CD4-positive, alpha-beta memory T cell (primary cell): ENCODE results near the gene TMEM40. TPM values are rescaled to one million over a fixed set of nuclear protein-coding genes. Genes with fewer than 3 reads are reported as not detected.

Experiments used
- CTCF ChIA-PET: fragments of 350-600 bp; sonication (Branson Sonifier 250); formaldehyde crosslinking; loops from one replicate; lab custom pipeline; 2021; ENCODE audit warnings: inconsistent platforms; ENCODE audit not compliant: partially characterized antibody; lab: Charles Lee
- POLR2A ChIA-PET: fragments of 350-600 bp; sonication (Branson Sonifier 250); formaldehyde crosslinking; loops from one replicate; lab custom pipeline; 2021; ENCODE audit not compliant: partially characterized antibody; lab: Charles Lee
- DNase-seq, 5 donors: peaks; one replicate each; pipeline versions ENCODE4 v3.0.0 to v3.0.0-alpha.2; 2020 to 2022; ENCODE audit warnings: mixed read lengths in 1 of 5
- H3K27ac ChIP-seq: one replicate; pipeline ENCODE4 v1.7.0; 2013; ENCODE audit warnings: low read depth, low read length
- H3K27me3 ChIP-seq: 2 replicates; pipeline ENCODE4 v1.7.0; 2013; ENCODE audit warnings: mild to moderate bottlenecking, low read length, moderate library complexity; ENCODE audit not compliant: insufficient read depth
- H3K36me3 ChIP-seq: 2 replicates; pipeline ENCODE4 v1.7.0; 2013; ENCODE audit warnings: mild to moderate bottlenecking, low read length, moderate library complexity; ENCODE audit not compliant: insufficient read depth
- H3K4me1 ChIP-seq: 2 replicates; pipeline ENCODE4 v1.7.0; 2013; ENCODE audit warnings: mild to moderate bottlenecking, low read length, moderate library complexity; ENCODE audit not compliant: insufficient read depth
- H3K4me3 ChIP-seq, 2 donors: one replicate each; pipeline ENCODE4 v1.7.0; 2013; ENCODE audit warnings: low read length in 2 of 2, mild to moderate bottlenecking in 1 of 2
- H3K9me3 ChIP-seq, 2 donors: one replicate each; pipeline ENCODE4 v1.7.0; 2013; ENCODE audit warnings: low read length in 2 of 2, control low read depth in 1 of 2; ENCODE audit not compliant: control insufficient read depth in 1 of 2
- H3K27ac Mint-ChIP-seq, 7 donors: one replicate each; pipeline ENCODE4 v1.8.0; 2020 to 2021; ENCODE audit warnings: mixed read lengths in 7 of 7, mild to moderate bottlenecking in 6 of 7, inconsistent platforms in 3 of 7, moderate library complexity in 3 of 7
- H3K27me3 Mint-ChIP-seq, 2 donors: one replicate each; pipeline ENCODE4 v1.8.0; 2020 to 2021; ENCODE audit warnings: mixed read lengths in 2 of 2
- H3K36me3 Mint-ChIP-seq, 2 donors: one replicate each; pipeline ENCODE4 v1.8.0; 2020 to 2021; ENCODE audit warnings: mixed read lengths in 2 of 2, inconsistent platforms in 1 of 2, mild to moderate bottlenecking in 1 of 2
- H3K4me1 Mint-ChIP-seq, 4 donors: one replicate each; pipeline ENCODE4 v1.8.0; 2020 to 2021; ENCODE audit warnings: mixed read lengths in 4 of 4, mild to moderate bottlenecking in 1 of 4
- H3K4me3 Mint-ChIP-seq, 8 donors: one replicate each; pipeline ENCODE4 v1.8.0; 2020 to 2021; ENCODE audit warnings: mixed read lengths in 8 of 8, mild to moderate bottlenecking in 7 of 8, moderate library complexity in 6 of 8, inconsistent platforms in 3 of 8
- H3K9me3 Mint-ChIP-seq, 8 donors: one replicate each; pipeline ENCODE4 v1.8.0; 2020 to 2021; ENCODE audit warnings: mixed read lengths in 8 of 8, mild to moderate bottlenecking in 5 of 8, inconsistent platforms in 3 of 8, moderate library complexity in 1 of 8
- intact Hi-C: fragments of 100-400 bp; cut with micrococcal nuclease; formaldehyde crosslinking; loops from one replicate; pipeline ENCODE4 v1.15.1; 2023
- polyA plus RNA-seq, 2 donors: library from polyadenylated mRNA; unstranded; fragments of 300-500 nt; fragmentation: Illumina TruSeq; gene quantifications; one replicate each; pipeline ENCODE4 v1.2.3, GENCODE V29; 2021
- total RNA-seq, 2 experiments: library from RNA; stranded (reverse); gene quantifications; one replicate each; pipeline ENCODE4 v1.2.3, GENCODE V29; 2021

The TMEM40 gene
- total and polyA plus RNA-seq, 4 experiments from 2014 or later: not detected

- CTCF ChIA-PET: interaction anchor here (1.5 kb wide), 1 partner anchor 41 kb away, joined by 3 read pairs; no protein-coding TSS in a partner anchor
- intact Hi-C loops: no loop called here
- Mint-ChIP-seq H3K27me3 (peaks cover 4 to 6% of the 10 kb centered on the region in 2 donors), H3K9me3 (no peaks in the 10 kb centered on the region), H3K4me1 (peaks cover 0 to 1% (median 0%) of the 10 kb centered on the region in 4 donors), H3K27ac (no peak overlapping the region), H3K4me3 (no peak overlapping the region), H3K36me3 (no peaks in the 10 kb centered on the region)
- Histone ChIP-seq H3K9me3 (no peaks in the 10 kb centered on the region), H3K36me3 (no peaks in the 10 kb centered on the region), H3K27ac (no peak overlapping the region), H3K4me3 (no peak overlapping the region), H3K27me3 (no peaks in the 10 kb centered on the region), H3K4me1 (no peaks in the 10 kb centered on the region)
- DNase-seq: no peak
- POLR2A ChIA-PET: no interaction called here
Observed at GRCh38 chr3:12768579-12769527, 9.8 kb upstream of the TMEM40 start.

DNA sequence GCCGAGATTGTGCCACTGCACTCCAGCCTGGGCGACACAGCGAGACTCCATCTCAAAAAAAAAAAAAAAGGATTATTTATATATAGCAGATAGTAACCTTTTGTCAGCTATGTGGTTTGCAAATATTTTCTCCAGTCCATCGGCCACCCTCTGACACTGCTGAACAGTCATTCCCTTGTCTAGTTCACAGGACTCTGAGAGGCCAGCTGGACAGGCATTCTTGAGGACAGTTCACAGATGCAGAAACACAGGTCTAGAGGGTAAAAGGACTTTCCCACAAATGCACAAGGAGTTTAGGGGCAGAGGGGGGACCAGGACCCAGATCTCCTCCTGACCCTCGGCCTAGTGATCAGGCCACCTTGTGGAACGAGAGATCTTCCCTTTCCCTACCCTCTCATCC is 7.5 kb upstream of the TMEM40 start:
- H3K27ac Mint-ChIP-seq: no peak overlapping the region
- no peak for DNase-seq
- CTCF ChIA-PET: no interaction called here

DNA sequence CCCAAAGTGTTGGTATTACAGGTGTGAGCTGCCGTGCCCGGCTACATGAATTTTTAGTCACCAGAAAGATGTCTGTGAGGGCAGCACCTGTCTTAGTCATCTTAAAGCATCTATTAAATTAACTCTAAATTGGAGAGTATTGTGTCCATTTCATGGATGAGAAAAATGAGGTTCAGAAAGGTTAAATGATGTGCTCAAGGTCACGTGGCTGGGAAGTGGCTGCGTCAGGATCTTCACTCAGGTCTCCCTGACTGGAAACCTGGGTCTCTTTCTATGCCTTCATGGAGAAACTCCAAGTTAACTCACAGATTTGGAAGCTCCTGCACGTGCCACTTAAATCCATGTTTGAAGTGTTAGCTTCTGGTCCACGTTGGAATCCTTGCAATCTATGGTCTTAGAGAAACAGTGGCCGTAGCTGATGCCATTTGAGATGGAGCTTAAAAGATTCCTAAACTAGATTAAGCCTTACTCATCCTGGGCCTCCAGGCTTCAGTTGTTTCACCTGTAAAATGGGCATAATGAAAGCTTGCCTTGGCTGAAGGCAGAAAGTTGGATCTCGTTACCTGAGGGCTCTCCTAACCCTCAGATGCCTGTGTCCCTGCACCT is 5.2 kb upstream of the TMEM40 start:
- H3K4me3 Mint-ChIP-seq: no peak overlapping the region
- no peaks in the 10 kb centered on the region for H3K36me3 Mint-ChIP-seq
- H3K27ac ChIP-seq: no peak overlapping the region
- intact Hi-C loops: no loop called here
- no peaks in the 10 kb centered on the region for H3K27me3 ChIP-seq
- H3K36me3 ChIP-seq: no peaks in the 10 kb centered on the region
- H3K4me1 ChIP-seq: no peaks in the 10 kb centered on the region
- no peaks in the 10 kb centered on the region for H3K9me3 Mint-ChIP-seq
- ChIA-PET POLR2A (no interaction called here), CTCF (interaction anchor here (1.6 kb wide), 1 partner anchor 13 kb away, joined by 3 read pairs; no protein-coding TSS in a partner anchor)
- DNase-seq: no peak
- no peaks in the 10 kb centered on the region for H3K9me3 ChIP-seq
- H3K27ac Mint-ChIP-seq: no peak overlapping the region
- no peak overlapping the region for H3K4me3 ChIP-seq
- H3K27me3 Mint-ChIP-seq: peaks cover 0 to 6% of the 10 kb centered on the region in 2 donors
- no peaks in the 10 kb centered on the region for H3K4me1 Mint-ChIP-seq

More for the DNA sequence above, 7.5 kb upstream of the TMEM40 start:
- Histone ChIP-seq H3K4me3 (no peak overlapping the region), H3K9me3 (no peaks in the 10 kb centered on the region), H3K27ac (no peak overlapping the region), H3K36me3 (no peaks in the 10 kb centered on the region), H3K27me3 (no peaks in the 10 kb centered on the region), H3K4me1 (no peaks in the 10 kb centered on the region)
- POLR2A ChIA-PET: no interaction called here
- Mint-ChIP-seq H3K9me3 (no peaks in the 10 kb centered on the region), H3K4me3 (no peak overlapping the region), H3K4me1 (no peaks in the 10 kb centered on the region), H3K27me3 (peaks cover 0 to 4% of the 10 kb centered on the region in 2 donors), H3K36me3 (no peaks in the 10 kb centered on the region)
- intact Hi-C loops: no loop called here

DNA sequence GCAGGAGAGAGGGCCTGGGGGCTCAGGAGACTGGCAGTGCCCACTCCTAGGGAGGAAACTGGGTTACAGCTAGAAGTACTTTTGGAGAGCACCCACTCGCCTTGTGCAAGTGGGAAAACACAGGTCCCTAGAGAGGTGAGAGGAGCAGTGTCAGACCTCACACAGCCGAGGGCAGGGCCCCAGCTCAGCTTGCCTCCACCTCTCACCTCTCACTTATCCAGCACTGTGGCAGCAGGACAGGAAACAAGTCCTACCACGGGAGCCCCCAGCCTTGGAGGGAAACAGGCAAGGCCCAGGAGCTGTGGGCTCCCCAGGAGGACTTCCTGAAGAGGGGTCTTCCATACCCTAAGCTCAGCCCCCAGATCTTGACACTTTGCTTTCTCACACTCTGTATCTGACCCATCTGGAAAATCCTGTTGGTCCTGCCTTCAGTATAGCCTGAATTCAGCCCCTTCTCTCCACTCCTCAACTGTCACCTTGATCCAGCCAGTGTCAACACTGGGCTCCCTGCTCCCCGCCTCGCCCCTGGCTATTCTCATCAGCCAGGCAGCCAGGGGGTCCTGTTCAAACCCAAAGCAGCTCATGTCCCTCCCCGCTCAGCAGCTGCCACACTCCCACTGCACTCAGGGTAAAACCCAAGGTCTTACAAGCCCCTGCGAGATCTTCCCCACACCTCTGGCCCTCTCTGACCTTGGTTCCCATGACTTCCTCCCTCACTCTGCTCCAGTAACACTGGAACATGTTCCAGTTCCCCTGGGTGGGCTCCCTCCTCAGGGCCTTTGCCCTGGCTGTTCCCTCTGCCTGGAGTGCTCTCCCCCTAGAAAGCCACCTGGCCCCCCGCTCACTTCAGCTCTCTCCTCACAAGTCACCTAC is 870 bp upstream of the TMEM40 start:
- peak overlapping the region in 1 of 7 donors; percentile 38 for H3K27ac Mint-ChIP-seq
- no peaks in the 10 kb centered on the region for H3K36me3 ChIP-seq
- H3K27me3 Mint-ChIP-seq: peaks cover 5 to 7% of the 10 kb centered on the region in 2 donors
- H3K27me3 ChIP-seq: no peaks in the 10 kb centered on the region
- H3K4me3 Mint-ChIP-seq: no peak overlapping the region
- H3K9me3 ChIP-seq: no peaks in the 10 kb centered on the region
- no peaks in the 10 kb centered on the region for H3K9me3 Mint-ChIP-seq
- no peak overlapping the region for H3K4me3 ChIP-seq
- ChIA-PET CTCF (no interaction called here), POLR2A (no interaction called here)
- H3K27ac ChIP-seq: no peak overlapping the region
- no peaks in the 10 kb centered on the region for H3K36me3 Mint-ChIP-seq
- H3K4me1 Mint-ChIP-seq: peaks cover 5 to 7% (median 6%) of the 10 kb centered on the region in 4 donors
- intact Hi-C loops: no loop called here
- no peak for DNase-seq
- H3K4me1 ChIP-seq: peaks cover 3% of the 10 kb centered on the region

DNA sequence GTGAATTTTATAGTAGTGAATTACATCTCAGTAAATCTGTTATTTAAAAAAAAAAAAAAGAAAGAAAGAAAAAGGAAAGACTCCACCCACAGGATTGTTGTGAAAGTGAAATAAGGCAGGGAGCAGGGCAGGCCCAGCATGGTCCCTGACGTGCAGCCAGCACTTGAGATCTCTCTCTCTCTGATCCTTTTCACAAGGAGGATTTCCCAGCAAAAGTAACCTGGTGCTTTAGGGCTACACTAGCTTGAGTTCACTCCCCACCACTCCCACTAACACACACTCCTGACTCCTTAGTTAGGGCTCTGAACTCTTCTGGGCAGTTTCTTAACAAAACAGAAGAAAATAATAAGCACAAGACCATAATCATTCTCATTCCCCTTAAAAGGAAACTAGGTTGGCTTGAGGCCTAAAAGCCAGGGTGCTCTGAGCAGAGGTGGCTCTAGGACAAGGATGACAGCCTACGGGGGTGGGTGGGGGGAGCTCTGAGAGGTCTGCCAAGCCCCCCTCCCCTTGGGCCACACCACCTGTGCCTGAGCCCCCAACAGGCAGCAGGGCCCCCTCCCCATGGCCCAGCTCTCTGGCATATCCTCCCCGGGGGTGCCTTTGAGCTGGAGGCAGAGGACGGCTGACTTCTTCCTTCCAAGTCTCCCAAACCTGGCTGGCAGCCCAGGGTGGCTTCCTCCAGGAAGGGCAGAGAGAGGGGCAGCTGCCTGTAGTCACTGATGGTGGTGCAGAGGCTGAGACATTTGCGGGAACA is 856 bp downstream of the TMEM40 start:
- H3K36me3 Mint-ChIP-seq: no peaks in the 10 kb centered on the region
- ChIA-PET CTCF (no interaction called here), POLR2A (no interaction called here)
- Histone ChIP-seq H3K27me3 (no peaks in the 10 kb centered on the region), H3K36me3 (no peaks in the 10 kb centered on the region), H3K9me3 (no peaks in the 10 kb centered on the region), H3K27ac (no peak overlapping the region), H3K4me1 (peaks cover 3% of the 10 kb centered on the region), H3K4me3 (no peak overlapping the region)
- no peaks in the 10 kb centered on the region for H3K9me3 Mint-ChIP-seq
- peaks cover 5 to 7% (median 6%) of the 10 kb centered on the region in 4 donors for H3K4me1 Mint-ChIP-seq
- no peak overlapping the region for H3K4me3 Mint-ChIP-seq
- no peak for DNase-seq
- peak overlapping the region in 1 of 7 donors; percentile 84 for H3K27ac Mint-ChIP-seq
- peaks cover 5 to 7% of the 10 kb centered on the region in 2 donors for H3K27me3 Mint-ChIP-seq
- intact Hi-C loops: no loop called here

DNA sequence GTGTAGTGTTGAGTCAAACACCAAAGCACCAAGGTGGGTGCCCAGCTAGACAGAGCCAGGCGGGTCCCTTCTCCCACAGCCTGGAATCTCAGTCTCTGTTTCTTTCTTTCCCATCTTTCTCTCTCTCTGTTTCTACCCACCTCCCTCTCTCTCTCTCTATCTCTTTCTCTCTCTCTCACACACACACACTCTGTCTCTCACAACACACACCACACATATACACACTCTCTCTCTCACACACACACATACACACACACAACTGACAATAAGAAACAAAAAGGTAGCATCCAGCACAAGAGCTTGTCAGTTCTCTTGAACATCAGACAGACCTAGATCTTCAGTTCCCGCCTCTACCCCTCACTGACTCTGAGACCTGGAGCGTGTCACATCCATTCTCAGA is 2.4 kb downstream of the TMEM40 start:
- CTCF ChIA-PET: no interaction called here

More for the DNA sequence above, 2.4 kb downstream of the TMEM40 start:
- Mint-ChIP-seq H3K4me1 (peaks cover 5 to 7% (median 6%) of the 10 kb centered on the region in 4 donors), H3K4me3 (no peak overlapping the region), H3K36me3 (no peaks in the 10 kb centered on the region), H3K27ac (no peak overlapping the region), H3K27me3 (peaks cover 5 to 7% of the 10 kb centered on the region in 2 donors), H3K9me3 (peaks cover 0 to 2% (median 0%) of the 10 kb centered on the region in 8 donors)
- H3K9me3 ChIP-seq: no peaks in the 10 kb centered on the region
- no peak overlapping the region for H3K4me3 ChIP-seq
- H3K4me1 ChIP-seq: peaks cover 3% of the 10 kb centered on the region
- no peak for DNase-seq
- H3K27me3 ChIP-seq: no peaks in the 10 kb centered on the region
- no peak overlapping the region for H3K27ac ChIP-seq
- POLR2A ChIA-PET: no interaction called here
- intact Hi-C loops: no loop called here
- H3K36me3 ChIP-seq: no peaks in the 10 kb centered on the region
